ENCODE data around the gene SCTR. TPM values are rescaled to one million over a fixed set of nuclear protein-coding genes. Genes with fewer than 3 reads are reported as not detected.

SCTR gene
- total RNA-seq, 1 donor from 2014 or later, result not detected

GRCh38 chr2:119486886-119487285 is 37.4 kb downstream of the SCTR start:
- peak; percentile 18 for DNase-seq

GRCh38 chr2:119486196-119486827 is 38.0 kb downstream of the SCTR start:
- no peak for DNase-seq

DNA sequence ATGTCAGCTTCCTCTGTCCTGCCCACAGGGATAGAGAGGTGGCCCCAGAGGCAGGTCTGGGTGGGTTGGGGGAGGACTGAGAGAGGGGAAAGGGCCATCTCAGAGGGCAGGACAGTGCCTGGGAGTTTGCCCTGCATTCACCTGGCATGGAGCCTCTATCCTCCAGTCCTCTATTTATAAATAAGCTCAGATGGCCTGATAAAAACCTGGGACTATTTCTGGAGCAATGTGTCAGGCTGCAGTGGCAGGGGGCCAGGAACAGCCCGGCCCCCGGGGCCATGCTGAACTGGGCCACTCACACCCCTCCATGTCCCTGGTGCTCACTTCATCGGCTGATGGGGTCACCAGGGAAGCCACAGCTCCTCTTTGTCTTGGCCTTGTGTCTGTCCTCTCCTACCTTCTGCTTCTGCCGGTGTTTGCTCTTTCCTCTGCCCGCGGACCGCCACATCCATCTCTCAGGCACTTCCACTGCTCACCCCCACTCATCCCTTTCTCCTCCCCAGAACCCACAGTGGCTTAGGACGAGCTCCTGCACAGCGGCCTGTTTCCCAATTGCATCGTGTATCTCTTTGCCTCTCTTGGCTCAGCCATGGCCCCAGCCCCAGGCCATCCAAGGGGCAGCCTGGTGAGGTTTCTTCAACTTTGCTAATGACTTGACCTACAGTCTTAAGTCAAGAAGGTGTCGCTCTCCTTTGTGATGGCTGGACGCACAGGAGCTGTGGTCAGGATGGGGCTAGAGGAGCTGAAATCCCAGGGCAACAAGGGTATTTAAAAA is 38.8 kb downstream of the SCTR start:
- DNase-seq, result no peak

DNA sequence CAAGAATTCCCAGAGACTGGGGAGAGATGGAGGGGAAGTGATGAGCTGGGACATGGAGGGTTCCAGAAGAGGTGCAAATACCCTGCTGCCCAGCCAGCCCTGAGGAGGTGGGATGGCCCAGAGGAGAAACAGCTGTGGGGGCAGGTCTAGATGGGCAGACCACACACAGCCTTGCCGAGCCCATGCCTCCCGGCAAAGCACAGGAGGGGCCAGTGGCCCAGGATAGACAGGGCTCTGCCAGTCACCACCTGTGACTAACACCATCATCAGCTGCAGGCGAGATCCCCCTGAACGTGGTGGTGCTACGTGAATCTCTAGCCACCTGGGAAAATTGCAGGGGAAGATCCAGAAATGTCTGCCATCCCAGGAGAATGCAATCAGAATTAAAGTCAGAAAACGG is 39.4 kb downstream of the SCTR start:
- DNase-seq, result no peak

- DNase-seq, result no peak
Observed at GRCh38 chr2:119483896-119484718, 40.2 kb downstream of the SCTR start.

DNA sequence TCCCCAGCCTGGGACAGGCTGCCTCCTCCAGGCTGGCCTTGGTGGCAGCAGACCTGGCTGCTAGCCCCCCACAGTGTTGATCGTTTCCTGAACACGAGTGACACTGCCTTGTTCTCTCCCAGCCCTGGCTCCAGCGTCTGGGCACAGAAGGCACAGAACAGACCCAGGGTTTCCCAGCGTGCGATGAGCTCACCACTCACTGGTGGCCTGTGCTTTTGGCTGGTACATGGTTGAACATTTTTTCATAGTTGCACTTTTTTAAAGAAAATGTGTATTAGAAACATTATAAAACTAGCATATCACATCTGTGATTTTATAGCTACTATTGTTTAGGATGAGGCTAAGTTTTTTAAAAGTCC is 40.9 kb downstream of the SCTR start:
- DNase-seq, result no peak

- no peak for DNase-seq
Observed at GRCh38 chr2:119482481-119483394, 41.5 kb downstream of the SCTR start.

DNA sequence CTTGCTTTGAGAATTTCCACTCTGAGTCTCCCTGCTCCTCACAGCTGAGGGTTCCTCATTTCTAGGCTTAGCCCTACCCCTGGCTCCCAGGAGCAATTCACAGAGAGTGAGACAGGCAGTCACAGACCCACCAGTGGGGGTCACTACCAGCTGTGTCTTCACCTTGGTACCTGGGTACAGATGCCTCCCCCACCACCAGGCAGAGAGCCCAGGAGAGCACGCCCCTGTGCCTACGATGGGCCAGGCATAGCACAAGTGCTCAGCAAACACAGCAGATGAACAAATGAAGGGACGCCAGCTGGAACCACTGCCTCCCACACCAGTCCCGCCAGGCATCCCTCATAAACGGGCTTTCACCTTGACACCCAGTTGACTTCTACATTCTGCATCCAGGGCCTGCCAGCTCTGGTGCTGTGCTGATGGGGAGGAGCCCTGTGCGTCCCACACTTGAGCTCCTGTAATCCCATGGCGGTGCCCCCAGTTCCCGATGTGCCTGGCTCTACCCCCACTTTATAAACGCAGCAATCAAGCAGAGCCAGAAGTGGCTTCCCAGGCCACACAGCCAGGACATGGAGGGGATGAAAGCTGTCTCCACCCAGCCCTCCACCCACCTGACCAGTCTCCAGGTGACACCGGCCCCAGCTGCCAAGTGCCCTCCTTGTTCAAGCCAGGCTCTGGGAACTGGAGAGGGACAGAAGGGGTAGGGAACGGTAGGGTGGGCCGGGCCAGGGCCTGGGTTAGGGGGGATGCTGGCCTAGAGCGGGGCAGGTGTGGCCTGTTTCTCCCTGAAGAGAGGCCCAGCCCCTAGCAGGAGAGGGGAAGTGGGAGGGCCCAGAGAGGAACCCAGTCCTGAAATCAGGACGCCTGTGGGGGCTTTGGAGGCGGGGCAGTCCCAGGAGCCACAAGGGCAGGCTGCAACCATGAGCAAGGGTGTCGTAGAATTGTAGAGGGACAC is 42.5 kb downstream of the SCTR start:
- no peak for DNase-seq

DNA sequence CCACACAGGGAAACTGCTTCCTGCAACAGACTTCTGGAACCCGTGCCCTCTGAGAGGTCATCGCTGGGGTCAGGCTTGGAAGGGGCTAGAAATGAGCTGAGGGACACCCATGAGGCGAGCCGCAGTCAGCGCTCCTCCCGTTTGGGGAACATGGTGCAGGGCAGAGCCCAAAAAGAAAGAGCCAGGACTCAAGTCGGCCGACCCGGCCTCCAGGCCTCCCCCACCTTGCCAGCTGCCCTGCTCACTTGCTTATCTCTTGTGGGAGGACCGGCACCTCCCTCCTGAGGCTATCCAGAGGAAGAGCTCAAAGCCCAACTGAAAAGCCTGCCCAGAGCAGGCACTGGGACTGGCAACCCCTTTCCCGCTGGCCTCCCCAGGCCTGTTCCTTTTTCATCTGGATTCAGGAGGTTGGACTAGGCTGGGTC is 43.6 kb downstream of the SCTR start:
- no peak for DNase-seq

DNA sequence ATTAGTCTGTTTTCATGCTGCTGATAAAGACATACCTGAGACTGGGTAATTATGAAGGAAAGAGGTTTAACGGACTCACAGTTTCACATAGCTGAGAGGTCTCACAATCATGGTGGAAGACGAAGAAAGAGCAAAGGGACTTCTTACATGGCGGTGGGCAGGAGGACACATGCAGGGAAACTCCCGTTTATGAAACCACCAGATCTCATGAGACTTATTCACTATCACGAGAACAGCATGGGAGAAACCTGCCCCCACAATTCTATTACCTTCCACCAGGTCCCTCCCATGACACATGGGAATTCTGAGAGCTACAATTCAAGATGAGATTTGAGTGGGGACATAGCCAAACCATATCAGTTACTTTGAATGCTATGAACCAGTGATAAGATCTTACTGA is 44.1 kb downstream of the SCTR start:
- no peak for DNase-seq

GRCh38 chr2:119478978-119479295 is 45.3 kb downstream of the SCTR start:
- DNase-seq, result no peak

- no peak for DNase-seq
Observed at GRCh38 chr2:119478188-119478977, 45.9 kb downstream of the SCTR start.

- DNase-seq, result no peak
Observed at GRCh38 chr2:119477113-119477505, 47.2 kb downstream of the SCTR start.

- peak; percentile 75 for DNase-seq
Observed at GRCh38 chr2:119476301-119477112, 47.8 kb downstream of the SCTR start.

GRCh38 chr2:119475857-119476244 is 48.4 kb downstream of the SCTR start:
- no peak for DNase-seq

GRCh38 chr2:119475225-119475856 is 48.9 kb downstream of the SCTR start:
- no peak for DNase-seq

- no peak for DNase-seq
Observed at GRCh38 chr2:119474371-119475224, 49.7 kb downstream of the SCTR start.

Data from dermis blood vessel endothelial cell (primary cell).